ENCODE measurements around the gene TOX4.
"Not testable (repeated sequence)": the region's sequence is repeated elsewhere in the genome, so short reads cannot be mapped to it uniquely, and the experiment has no call there.

Gene TOX4

DNA sequence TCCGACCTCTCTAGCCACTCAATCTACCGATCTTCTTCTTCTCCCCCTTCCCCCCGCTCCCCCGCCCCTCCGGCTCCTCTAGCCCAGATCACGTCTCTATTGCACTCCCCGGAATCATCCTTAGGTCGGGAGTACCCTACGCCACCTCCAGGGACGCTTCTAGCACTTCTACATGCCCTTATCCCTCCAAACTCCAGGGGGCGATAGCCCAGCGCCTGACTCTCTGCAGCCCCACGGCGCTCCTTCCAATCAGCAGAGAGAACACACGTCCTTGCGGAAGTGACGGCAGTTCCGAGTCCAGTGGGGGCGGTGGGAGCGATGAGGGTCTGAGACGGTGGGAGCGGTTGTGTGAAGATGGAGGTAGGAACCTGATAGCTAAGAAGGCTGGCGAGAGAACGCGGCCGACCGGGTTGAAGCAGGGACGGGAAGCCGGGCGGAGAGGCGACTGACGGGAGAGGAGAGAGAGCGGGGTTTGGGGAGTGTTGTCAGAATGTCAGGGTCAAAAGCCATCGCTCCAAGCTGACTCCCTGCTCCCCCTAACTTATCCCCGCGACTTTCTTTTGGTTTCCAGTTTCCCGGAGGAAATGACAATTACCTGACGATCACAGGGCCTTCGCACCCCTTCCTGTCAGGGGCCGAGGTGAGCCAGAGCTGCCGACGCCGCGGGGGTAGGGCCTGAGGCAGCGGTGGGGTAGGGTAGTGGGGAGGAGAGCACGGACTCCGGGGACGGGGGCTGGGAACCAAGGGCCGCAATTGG lies at the start of gene TOX4, which contains the start of gene RAB2B:
Gene TOX4, plus strand, starts transcription at position 271 of the 757 bp plus-strand sequence. Its CDS starts 84 bp downstream, at position 355.
Gene RAB2B, minus strand, starts transcription at position 35 of the 757 bp plus-strand sequence. CDS start 87 bp downstream, outside the sequence.
- peak; percentile 91 for DNase-seq

DNA sequence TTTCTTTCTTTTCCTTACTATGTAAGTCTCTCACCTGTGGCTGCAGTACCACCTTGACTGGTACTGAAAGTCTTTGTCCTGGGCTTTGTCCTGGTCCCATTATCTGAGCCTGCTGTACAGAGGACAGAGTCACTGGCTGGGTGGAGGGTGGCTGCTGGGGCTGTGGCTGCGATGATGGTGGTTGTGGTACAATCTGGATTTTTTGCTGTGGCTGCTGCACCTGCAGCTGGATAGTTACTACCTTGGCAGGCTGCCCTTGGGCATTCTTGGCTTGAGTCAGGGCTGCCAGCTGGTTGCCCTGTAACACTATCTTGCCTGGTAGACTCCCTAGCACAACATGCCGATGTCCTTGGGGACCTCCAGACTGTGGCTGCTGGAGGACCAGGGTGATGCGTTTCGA lies 48.1 kb upstream of the TOX4 start:
- peak; percentile 3 for DNase-seq

- DNase-seq = no peak
These were observed 45.9 kb upstream of the TOX4 start for GRCh38 chr14:21431126-21431525.

DNA sequence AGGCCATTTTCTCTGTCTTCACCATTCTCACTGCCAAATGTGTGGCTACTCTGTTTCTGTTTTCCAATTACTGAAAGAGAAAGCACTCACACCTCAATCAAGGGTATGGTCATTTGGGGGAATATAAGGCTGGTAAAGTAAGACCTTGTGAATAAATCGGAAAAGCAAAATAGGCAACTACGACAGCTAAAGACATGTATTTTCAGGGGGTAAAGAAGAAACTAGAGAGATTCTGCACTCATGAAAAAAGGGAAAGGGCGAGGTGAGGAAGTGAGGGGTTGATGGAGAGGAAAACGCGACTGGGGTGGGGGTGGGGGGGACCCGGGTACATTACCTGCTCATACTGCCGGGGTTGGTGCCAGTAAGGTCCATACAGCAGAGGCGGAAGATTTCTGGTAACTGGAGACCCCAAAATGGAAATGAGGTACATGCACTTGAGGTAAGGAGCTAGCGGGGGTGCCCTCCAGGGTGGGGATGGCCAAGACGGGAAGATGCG lies 40.4 kb upstream of the TOX4 start:
- no peak for DNase-seq

DNA sequence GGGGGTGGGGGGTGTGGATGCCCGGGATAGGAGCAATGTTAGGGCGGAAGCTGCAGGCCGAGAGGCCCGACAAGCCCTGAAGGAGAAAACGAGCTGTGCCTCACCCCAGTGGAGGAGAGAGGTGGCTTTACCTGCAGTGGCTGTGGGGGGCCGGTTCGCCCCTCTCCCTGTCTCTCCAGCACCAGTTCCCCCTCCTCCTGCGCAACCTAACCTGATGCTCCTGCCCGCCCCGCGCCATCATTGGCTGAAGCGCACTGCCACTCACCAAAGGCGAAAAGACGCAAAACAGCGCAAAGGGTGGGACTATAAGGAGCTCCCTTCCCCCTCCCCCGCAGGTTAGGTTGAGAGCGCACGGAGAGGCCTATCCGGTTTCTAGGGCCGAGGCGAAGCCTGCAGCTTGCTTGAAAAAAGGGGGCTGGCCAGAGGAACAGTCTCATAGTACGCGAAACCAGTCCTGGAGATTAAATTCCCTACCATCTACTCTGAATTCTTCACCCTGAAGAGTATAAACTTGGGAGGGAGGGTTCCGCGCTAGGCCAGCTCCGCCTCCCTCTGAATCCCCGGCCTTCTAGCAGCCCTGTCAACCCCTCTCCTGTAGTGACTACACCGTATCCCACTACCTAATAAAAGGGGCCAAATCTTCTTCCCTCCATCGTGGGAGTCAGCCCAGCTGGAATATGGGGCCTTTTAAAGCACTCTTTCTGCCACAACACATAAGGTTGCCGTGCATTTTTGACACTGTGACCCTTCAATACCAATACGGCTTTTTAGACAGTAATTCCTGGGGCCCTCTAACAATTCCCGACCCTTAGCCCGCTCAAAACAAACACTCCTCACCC lies 39.7 kb upstream of the TOX4 start:
- peak; percentile 83 for DNase-seq

DNA sequence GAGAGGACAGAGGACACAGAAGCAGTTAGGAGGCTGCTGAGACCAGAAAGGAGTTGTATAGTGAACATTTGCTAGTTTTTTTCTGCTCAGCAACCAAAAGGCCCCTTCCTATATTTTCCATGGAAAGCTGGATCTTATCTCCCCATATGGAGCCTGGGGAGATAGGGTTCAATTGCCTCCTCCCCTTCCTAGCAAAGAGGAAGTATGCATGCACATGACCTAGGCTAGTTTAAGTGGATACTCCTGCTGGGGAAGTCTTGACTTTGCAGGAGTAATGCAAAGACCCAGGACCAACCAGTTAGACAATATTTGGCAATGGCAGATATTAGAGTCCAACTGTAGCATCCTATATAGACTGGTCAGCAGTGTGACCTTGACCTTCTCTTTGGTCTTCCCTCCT lies 36.1 kb upstream of the TOX4 start:
- no peak for DNase-seq

DNA sequence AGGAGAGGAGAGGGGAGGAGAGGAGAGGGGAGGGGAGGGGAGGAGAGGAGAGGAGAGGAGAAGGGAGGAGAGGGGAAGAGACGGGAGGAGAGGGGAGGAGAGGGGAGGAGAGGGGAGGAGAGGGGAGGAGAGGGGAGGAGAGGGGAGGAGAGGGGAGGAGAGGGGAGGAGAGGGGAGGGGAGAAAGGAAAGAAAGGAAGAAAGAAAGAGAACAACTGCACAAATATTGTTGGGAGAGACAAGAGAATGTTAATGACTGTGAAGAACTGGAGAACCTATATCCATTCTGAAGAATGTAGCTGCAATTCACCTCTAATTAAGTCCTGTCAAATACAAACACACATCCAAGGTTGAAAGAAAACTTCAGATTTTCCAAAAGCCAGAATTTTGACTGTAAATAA lies 34.3 kb upstream of the TOX4 start:
- DNase-seq = not testable (repeated sequence)

- DNase-seq = no peak
These were observed 27.1 kb upstream of the TOX4 start for GRCh38 chr14:21449899-21450216.

DNA sequence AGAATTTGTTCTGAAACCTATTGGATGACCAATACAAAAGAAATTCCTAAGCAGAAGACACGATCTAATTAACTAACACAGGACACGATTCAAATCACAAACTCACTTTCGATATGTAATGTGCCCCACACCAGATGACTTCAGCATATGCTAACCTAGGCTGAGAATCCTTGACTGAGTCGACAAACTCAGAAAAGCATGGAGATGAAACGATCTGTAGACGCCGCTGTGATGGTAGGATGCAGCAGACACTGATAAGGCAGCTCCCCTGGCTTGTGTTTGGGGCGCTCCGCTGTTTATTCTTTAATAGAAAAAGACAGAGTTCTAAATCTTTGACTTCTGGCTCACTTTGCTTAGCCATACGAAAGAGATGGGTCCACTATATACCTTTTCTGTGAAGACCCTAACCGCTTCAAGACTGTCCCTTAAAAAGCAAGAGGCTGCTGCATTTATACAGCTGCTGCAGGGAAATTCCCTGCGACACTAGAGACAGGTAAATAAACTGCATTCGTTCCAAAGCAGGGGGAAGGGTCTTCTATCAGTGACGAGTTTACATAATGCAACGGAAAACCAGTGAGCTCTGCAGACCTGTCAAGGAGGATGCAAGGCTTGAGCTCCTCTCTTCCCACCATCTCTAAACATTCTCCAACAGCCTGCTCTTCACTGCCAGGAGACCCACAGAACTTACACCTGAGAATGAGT lies 22.0 kb upstream of the TOX4 start:
- DNase-seq = no peak

DNA sequence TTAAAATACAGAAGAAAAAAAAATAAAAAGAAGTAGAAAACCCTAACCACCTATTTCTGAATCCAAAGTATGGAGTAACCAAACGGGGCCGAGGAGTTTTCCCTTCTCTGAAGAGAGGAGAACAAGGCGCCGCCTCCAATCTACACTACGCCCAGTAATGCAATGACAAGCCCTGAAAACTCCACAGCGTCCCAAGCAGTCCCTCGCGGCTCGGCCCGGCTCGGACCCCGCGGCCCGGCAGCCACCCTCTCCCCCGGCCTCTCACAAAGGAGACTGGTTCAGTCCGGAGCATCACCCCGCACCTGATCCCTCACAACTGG lies 21.4 kb upstream of the TOX4 start:
- no peak for DNase-seq

DNA sequence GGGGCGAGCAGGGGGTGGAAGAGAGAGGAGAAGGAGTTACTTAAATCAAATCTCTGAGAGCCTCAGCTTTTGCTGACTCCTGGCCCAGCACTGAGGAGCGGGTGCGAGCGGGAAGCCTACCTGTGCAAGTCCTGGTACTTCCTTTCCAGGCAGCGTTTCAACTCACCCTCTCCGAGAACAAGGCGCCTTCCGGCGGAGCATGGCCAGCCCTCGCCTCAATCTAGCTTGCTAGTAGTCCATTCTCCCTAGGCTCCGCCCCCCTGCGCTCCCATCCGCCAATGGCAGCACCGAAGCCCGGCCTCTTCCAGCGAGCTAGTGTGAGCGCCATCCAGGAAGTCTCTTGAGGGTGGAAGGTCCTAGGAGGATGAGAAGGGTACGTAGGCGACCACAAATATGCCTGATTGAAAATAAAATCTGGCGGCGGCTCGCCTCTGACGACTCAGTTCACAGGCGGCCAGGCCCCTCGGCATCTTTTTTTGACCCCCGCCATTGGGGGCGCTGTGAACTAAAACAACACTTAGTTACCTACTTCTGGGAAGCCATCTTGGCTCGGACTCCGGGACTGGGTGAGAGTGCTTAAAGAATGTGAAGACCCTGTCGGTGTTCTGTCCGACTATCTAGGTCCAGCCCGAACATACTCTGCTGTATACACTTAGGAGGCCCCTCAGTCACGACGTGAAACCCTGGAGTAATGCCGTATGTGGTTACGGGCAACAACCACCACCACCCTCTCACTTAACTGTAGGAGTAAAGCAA lies 20.9 kb upstream of the TOX4 start, which contains the start of gene CHD8:
Gene CHD8, minus strand, starts transcription at position 212 of the 756 bp plus-strand sequence. CDS start 24,480 bp downstream, outside the sequence.
- DNase-seq = peak; percentile 99

DNA sequence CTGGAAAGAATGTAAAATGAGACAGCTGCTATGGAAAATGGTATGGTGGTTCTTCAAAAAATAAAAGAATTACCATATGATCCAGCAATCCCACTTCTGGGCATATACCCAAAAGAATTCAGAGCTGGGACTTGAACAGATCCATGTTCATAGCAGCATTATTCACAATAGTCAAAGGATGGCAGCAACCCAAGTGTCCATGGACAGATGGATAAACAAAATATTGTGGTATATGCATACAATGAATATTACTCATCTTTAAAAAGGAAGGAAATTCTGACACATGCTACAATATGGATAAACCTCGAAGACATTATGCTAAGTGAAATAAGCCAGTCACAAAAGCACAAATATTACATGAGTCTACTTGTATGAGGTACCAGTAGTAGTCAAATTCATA lies 9.4 kb upstream of the TOX4 start:
- DNase-seq = no peak

DNA sequence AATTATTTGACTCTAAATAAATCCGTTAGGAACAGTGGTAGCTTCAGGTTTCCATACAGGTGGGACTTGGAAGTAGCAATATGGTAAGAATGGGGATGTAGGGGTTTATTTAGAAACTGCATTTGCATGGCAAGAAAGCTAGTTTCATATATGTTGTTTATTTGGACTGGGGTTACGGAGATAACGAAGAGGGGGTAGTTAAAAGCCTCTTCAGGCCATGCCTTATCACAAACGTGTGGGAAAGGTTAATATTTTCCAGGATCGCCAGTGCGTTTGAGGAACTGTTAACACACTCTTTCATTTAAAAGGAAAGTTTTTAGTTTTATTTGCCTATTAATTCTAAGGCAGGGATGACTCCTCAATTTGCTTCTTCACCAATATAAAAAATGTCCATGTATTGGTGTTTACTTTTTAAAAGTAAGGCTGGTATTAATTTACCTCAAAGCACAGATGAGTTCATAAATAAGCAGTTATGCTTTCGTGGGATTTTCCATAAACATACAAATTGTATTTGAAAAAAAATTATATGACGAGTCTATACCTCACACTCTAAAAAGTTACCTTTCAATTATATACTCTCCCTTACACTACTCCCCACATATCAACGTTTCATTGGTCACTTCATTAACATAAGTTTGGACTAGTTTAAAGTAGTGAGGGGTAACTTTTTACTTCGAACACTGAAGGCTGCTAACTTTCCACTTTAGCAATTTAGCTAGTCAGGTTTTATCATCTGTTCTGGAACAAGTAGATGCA lies 1.1 kb upstream of the TOX4 start:
- DNase-seq = no peak

DNA sequence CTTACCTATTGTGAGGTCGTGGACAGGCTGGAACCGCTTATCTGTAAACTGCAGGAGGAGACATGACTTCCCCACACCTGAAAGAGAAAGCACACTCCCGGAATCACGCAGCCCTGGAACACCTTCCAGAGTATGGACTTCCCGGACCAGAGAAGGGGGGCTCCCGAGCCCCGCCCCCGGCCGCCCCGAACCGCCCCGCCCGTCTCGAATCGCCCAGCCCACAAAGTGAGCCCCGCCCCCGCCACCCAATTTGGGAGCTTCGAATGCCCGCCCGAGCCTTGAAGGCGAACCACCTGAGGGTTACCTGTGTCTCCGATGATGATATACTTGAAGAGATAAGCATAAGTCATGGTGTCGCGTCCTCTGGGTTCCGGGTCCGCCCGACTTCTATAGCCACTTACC lies 471 bp upstream of the TOX4 start:
- DNase-seq = no peak

DNA sequence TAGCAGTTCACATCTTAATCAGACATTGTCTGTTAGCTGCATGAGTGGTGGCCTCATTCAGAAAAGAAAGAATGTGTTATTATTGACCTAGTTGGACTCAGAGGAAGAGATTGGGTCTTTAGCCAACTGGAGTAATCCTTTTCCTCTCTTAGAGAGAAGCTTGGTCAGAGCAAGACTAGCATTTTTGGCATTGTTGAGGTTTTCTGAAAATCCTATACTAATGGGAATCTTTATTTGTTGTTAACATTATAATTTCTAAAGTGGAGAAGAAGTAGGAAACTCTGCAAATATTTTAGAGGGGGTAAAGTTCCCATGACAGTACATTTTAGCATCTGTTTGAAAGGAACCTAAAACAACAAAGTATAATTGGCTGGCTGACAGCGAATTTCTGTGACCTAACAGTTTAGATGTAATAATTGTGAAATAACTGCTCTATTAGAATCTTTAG lies 9.7 kb downstream of the TOX4 start:
- DNase-seq = no peak

DNA sequence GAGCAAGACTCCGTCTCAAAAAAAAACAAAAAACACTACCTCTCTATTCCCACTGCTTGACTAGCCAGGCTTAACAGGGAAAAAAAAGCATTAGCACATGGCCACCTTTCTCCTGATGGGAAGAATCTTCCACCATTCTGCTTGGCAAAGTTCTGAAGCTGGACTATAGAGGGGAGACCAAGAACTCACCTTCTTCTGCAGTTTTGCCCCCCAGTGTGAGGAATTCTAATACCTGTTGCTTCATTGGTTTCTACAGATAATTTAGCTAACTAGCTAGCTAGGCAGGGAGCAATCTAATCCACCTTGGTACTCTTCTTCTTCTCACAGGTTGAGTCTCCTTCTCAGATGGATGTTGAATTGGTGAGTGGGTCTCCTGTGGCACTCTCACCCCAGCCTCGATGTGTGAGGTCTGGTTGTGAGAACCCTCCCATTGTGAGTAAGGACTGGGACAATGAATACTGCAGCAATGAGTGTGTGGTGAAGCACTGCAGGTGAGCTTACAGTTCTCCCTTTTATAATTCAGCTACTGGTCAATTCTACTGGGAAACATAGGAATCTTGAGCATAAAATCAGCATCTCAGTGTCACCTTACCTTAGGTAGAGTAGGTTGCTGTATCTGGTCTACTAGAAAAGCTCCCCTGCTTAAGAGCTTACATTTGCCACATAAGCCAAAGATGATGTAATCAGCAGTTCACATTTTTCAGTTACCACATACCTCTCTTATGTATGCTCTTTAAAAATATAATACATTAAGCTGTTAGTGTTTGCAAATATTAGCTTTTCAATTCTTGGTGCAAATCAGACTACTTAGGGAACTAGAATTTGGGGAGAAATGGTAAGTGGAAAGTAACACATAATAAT lies 18.1 kb downstream of the TOX4 start:
- DNase-seq = no peak

DNA sequence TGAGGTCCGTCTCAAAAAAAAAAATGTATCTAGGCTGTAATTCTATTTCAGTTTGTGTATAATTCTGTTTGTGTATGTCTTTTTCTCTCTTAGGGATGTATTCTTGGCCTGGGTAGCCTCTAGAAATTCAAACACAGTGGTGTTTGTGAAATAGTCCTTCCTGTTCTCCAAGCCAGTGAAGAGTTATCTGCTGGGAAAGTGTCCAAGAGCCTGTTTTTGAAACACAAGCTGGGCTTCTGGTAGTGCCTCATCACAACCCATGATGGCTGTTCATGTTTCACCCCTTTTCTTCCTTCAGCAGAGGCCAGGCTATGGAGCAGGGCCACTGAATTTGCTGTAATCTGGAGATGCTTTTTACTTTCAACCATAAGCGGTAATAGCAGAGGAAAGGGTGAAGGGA lies 19.5 kb downstream of the TOX4 start:
- no peak for DNase-seq

- peak; percentile 32 for DNase-seq
These were observed 21.8 kb downstream of the TOX4 start for GRCh38 chr14:21498540-21499526.

GRCh38 chr14:21501568-21501967 lies 24.6 kb downstream of the TOX4 start:
- no peak for DNase-seq

DNA sequence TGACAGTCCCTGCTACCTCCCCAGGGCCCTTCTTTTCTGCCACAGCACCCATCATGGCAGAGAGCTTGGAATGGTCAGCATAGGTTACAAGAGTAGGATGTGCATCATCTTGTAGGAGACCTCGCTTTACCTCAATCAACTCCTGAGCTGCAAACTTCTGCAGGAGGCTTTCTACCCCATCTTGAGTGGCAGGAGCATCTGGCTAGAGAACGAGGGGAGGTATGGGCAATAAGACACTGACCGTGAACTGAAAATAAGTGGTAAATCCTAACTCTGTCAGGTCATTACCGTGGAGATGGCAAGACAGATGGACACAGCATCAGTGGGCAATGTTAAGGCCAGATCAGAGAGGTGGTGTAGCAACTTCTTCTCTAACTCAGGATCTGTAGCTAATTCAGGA lies 26.4 kb downstream of the TOX4 start:
- DNase-seq = no peak
